Measurements from ENCODE around the gene GNS.
"Not testable (repeated sequence)": the region's sequence is repeated elsewhere in the genome, so short reads cannot be mapped to it uniquely, and the experiment has no call there.

The GNS gene

GRCh38 chr12:64695550-64695949 is 63.7 kb downstream of the GNS start:
- ATAC-seq: no peak
- DNase-seq: no peak

- DNase-seq (no peak), ATAC-seq (no peak)
These were observed 64.8 kb downstream of the GNS start for GRCh38 chr12:64694130-64695040.

GRCh38 chr12:64691795-64692583 is 67.2 kb downstream of the GNS start:
- DNase-seq (no peak), ATAC-seq (no peak)

- no peak for ATAC-seq
- no peak for DNase-seq
These were observed 67.9 kb downstream of the GNS start for GRCh38 chr12:64691227-64691794.

GRCh38 chr12:64690236-64690635 is 69.0 kb downstream of the GNS start:
- DNase-seq, ATAC-seq: not testable (repeated sequence)

GRCh38 chr12:64688715-64689114 is 70.5 kb downstream of the GNS start:
- no peak for ATAC-seq
- DNase-seq: no peak

- DNase-seq (no peak), ATAC-seq (no peak)
These were observed 71.0 kb downstream of the GNS start for GRCh38 chr12:64688219-64688618.

- DNase-seq (no peak), ATAC-seq (peak; percentile 48)
These were observed 71.4 kb downstream of the GNS start for GRCh38 chr12:64687816-64688215.

GRCh38 chr12:64685605-64686004 is 73.6 kb downstream of the GNS start:
- ATAC-seq: no peak
- no peak for DNase-seq

GRCh38 chr12:64685050-64685449 is 74.2 kb downstream of the GNS start:
- DNase-seq (no peak), ATAC-seq (no peak)

- ATAC-seq: no peak
- no peak for DNase-seq
These were observed 75.2 kb downstream of the GNS start for GRCh38 chr12:64683816-64684543.

- ATAC-seq: no peak
- no peak for DNase-seq
These were observed 76.5 kb downstream of the GNS start for GRCh38 chr12:64682572-64683277.

GRCh38 chr12:64681200-64682052 is 77.8 kb downstream of the GNS start:
- ATAC-seq (peak; percentile 34), DNase-seq (no peak)

- no peak for ATAC-seq
These were observed 79.0 kb downstream of the GNS start for GRCh38 chr12:64680235-64680634.

GRCh38 chr12:64679487-64680001 is 79.7 kb downstream of the GNS start:
- ATAC-seq: peak; percentile 77
- DNase-seq: peak; percentile 50

More at GRCh38 chr12:64680235-64680634, 79.0 kb downstream of the GNS start:
- DNase-seq: no peak

GRCh38 chr12:64678835-64679234 is 80.4 kb downstream of the GNS start:
- ATAC-seq: no peak
- no peak for DNase-seq

- DNase-seq (no peak), ATAC-seq (no peak)
These were observed 81.0 kb downstream of the GNS start for GRCh38 chr12:64678248-64678647.

- no peak for DNase-seq
- peak; percentile 33 for ATAC-seq
These were observed 83.4 kb downstream of the GNS start for GRCh38 chr12:64675795-64676194.

- ATAC-seq (no peak), DNase-seq (no peak)
These were observed 84.8 kb downstream of the GNS start for GRCh38 chr12:64674367-64674922.
